DOHH2 (cell line): ENCODE measurements around the gene AREG.

Experiments used
- H3F3A ChIP-seq: fragments of 200-600 bp; sonication (generic), shearing (Covaris generic); 2 replicates; pipeline ENCODE4 v1.6.0; 2016; ENCODE audit warnings: antibody characterized with exemption, mild to moderate bottlenecking; ENCODE audit not compliant: control insufficient read depth, insufficient read depth
- H3K27ac ChIP-seq: fragments of 200-600 bp; sonication (generic); 2 replicates; pipeline ENCODE4 v1.5.1; 2014; ENCODE audit warnings: low read depth, mild to moderate bottlenecking, low read length, moderate library complexity
- H3K27me3 ChIP-seq: fragments of 200-600 bp; sonication (generic); 2 replicates; pipeline ENCODE4 v1.6.1; 2014; ENCODE audit warnings: mild to moderate bottlenecking, low read length, mixed read lengths; ENCODE audit not compliant: control insufficient read depth
- H3K36me3 ChIP-seq: fragments of 200-600 bp; sonication (generic); 2 replicates; pipeline ENCODE4 v1.6.1; 2014; ENCODE audit warnings: mild to moderate bottlenecking, low read length, moderate library complexity, mixed read lengths; ENCODE audit not compliant: control insufficient read depth
- H3K4me1 ChIP-seq: fragments of 200-600 bp; sonication (generic); 2 replicates; pipeline ENCODE4 v1.6.1; 2014; ENCODE audit warnings: mild to moderate bottlenecking, low read length, mixed read lengths; ENCODE audit not compliant: control insufficient read depth
- H3K4me2 ChIP-seq: fragments of 200-600 bp; sonication (generic); 2 replicates; pipeline ENCODE4 v1.6.0; 2014; ENCODE audit warnings: mild to moderate bottlenecking, low read length, moderate library complexity
- H3K4me3 ChIP-seq: fragments of 200-600 bp; sonication (generic); 2 replicates; pipeline ENCODE4 v1.5.1; 2014; ENCODE audit warnings: mild to moderate bottlenecking, low read length, mixed read lengths
- H3K79me2 ChIP-seq: fragments of 200-600 bp; sonication (generic); 2 replicates; pipeline ENCODE4 v1.6.1; 2014; ENCODE audit warnings: mild to moderate bottlenecking, low read length, mixed read lengths; ENCODE audit not compliant: control insufficient read depth
- H3K9me2 ChIP-seq: fragments of 200-600 bp; sonication (generic); replicated peaks from 2 replicates; pipeline ENCODE4 v1.6.1; 2014; ENCODE audit warnings: mild to moderate bottlenecking, low read length, mixed read lengths; ENCODE audit not compliant: control insufficient read depth
- H3K9me3 ChIP-seq: fragments of 200-600 bp; sonication (generic); 2 replicates; pipeline ENCODE4 v1.6.1; 2014; ENCODE audit warnings: antibody characterized with exemption, low read length, mixed read lengths; ENCODE audit not compliant: control insufficient read depth, insufficient read depth
- H4K20me1 ChIP-seq: fragments of 200-600 bp; sonication (generic); 2 replicates; pipeline ENCODE4 v1.6.0; 2014; ENCODE audit warnings: low read depth, mild to moderate bottlenecking, antibody characterized with exemption, low read length, moderate library complexity; ENCODE audit not compliant: control insufficient read depth, insufficient read depth
- EZH2phosphoT487 ChIP-seq: fragments of 200-600 bp; sonication (generic); IDR thresholded peaks from 2 replicates; pipeline ENCODE4 v1.6.1; 2017; ENCODE audit warnings: borderline replicate concordance, mild to moderate bottlenecking, antibody characterized with exemption, low read length, moderate library complexity, mixed read lengths
- TF ChIP-seq, protein P1 (sequence below): fragments of 200-600 bp; sonication (generic); IDR thresholded peaks from one replicate; pipeline ENCODE4 v1.5.1; 2014; ENCODE audit warnings: antibody characterized with exemption, mild to moderate bottlenecking, low read depth, low read length; ENCODE audit not compliant: poor library complexity, severe bottlenecking

The AREG gene

DNA sequence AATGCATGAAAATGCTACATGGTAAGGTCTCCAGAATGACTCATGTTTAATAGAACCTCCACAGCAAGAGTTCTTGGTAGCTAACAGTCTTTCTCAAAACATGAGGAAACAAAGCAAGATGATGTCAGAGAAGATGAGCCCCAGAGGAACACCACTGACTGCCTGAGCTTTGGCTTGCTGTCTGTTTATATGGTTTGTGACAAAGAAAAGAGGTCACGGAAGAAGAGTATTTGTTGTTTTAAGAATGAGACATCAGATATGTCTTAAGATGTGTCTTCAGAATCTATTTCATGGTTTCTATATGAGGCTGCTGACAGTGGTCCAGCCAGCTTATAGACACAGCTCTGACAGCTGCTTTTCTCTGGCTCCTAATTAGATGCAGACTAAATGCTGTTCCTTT is 18.8 kb upstream of the AREG start:
- Histone ChIP-seq H4K20me1 (no peaks in the 10 kb centered on the region), H3K9me3 (no peaks in the 10 kb centered on the region), H3K4me1 (no peaks in the 10 kb centered on the region), H3K36me3 (no peaks in the 10 kb centered on the region), H3K27ac (no peak overlapping the region), H3K79me2 (no peaks in the 10 kb centered on the region), H3F3A (no peaks in the 10 kb centered on the region), H3K27me3 (no peaks in the 10 kb centered on the region), H3K4me3 (no peak overlapping the region), H3K4me2 (no peak overlapping the region), H3K9me2 (no peaks in the 10 kb centered on the region)
- no peak for TF ChIP-seq EZH2phosphoT487
- TF ChIP-seq, protein P1, sequence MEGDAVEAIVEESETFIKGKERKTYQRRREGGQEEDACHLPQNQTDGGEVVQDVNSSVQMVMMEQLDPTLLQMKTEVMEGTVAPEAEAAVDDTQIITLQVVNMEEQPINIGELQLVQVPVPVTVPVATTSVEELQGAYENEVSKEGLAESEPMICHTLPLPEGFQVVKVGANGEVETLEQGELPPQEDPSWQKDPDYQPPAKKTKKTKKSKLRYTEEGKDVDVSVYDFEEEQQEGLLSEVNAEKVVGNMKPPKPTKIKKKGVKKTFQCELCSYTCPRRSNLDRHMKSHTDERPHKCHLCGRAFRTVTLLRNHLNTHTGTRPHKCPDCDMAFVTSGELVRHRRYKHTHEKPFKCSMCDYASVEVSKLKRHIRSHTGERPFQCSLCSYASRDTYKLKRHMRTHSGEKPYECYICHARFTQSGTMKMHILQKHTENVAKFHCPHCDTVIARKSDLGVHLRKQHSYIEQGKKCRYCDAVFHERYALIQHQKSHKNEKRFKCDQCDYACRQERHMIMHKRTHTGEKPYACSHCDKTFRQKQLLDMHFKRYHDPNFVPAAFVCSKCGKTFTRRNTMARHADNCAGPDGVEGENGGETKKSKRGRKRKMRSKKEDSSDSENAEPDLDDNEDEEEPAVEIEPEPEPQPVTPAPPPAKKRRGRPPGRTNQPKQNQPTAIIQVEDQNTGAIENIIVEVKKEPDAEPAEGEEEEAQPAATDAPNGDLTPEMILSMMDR = no peak

DNA sequence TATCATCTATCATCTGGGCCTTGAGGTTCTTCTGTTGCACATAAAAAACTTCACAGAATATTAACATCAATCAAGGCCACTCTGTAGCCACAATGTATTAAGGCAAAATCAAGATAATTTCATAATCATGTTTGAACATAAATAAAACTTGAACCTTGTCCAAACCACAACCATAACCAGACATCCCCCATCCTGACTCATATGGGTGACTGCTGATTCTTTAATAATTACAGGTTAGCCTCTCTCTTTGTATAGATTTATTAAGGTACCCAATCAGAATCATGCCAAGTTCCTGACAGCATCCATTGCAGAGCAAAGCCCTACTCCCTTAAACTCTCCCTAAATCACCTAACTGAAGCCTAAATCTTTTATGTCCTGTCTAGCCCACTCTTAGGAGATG is 16.7 kb upstream of the AREG start:
- Histone ChIP-seq H3K4me2 (no peak overlapping the region), H3K27ac (no peak overlapping the region), H3K27me3 (no peaks in the 10 kb centered on the region), H3K79me2 (no peaks in the 10 kb centered on the region), H3K9me3 (no peaks in the 10 kb centered on the region), H4K20me1 (no peaks in the 10 kb centered on the region), H3K4me3 (no peak overlapping the region), H3K36me3 (no peaks in the 10 kb centered on the region), H3K4me1 (no peaks in the 10 kb centered on the region), H3K9me2 (no peaks in the 10 kb centered on the region), H3F3A (no peaks in the 10 kb centered on the region)
- TF ChIP-seq, protein P1 = no peak
- TF ChIP-seq EZH2phosphoT487 = no peak

DNA sequence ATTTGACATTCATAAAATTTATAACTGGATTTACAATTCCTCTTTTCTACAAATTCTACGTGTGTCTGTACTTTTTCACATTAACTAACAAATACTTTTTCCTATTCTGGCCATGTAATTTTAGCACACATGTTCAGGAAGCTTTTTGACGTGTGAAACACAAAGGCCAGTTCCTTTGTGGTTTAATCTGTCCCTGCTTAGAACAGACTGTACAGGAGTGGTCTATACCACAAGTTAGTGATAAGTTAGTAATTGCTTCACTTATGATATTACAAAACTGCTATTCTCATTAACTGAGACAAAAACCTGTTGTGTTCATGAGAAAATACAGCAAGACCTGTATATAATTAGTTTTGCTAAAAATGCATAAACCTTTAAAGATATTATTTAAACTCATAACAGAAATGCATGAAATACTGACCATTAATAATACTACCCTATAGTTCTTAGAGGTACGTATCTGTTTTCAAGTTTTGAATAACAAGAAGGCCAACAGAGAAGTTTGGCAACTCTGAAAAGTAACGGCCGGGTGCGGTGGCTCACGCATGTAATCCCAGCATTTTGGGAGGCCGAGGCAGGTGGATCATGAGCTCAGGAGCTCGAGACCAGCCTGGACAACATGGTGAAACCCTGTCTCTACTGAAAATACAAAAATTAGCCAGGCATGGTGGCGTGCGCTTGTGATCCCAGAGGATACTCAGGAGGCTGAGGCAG is 13.7 kb upstream of the AREG start:
- no peak for TF ChIP-seq EZH2phosphoT487
- TF ChIP-seq, protein P1 = no peak
- H4K20me1 ChIP-seq = no peaks in the 10 kb centered on the region
- no peak overlapping the region for H3K4me3 ChIP-seq
- H3F3A ChIP-seq = no peaks in the 10 kb centered on the region
- no peak overlapping the region for H3K27ac ChIP-seq
- H3K4me2 ChIP-seq = no peak overlapping the region
- no peaks in the 10 kb centered on the region; the same call in 1 of the 2 replicates for H3K9me3 ChIP-seq
- no peaks in the 10 kb centered on the region for H3K36me3 ChIP-seq
- H3K79me2 ChIP-seq = no peaks in the 10 kb centered on the region
- no peaks in the 10 kb centered on the region for H3K27me3 ChIP-seq
- no peaks in the 10 kb centered on the region for H3K9me2 ChIP-seq
- H3K4me1 ChIP-seq = no peaks in the 10 kb centered on the region
